NCI-H187 treated with DMSO at 0.1 percent for 48 hours (cell line): ENCODE results near the gene SLC2A3.
"Not testable (repeated sequence)": the region's sequence is repeated elsewhere in the genome, so short reads cannot be mapped to it uniquely, and the experiment has no call there.

ENCODE experiments used
- DNase-seq: peaks from one replicate; lab custom pipeline; 2025; lab: John Stamatoyannopoulos, UW

Gene SLC2A3

GRCh38 chr12:7950230-7950943, 14.4 kb upstream of the SLC2A3 start:
- not testable (repeated sequence) for DNase-seq

- no peak for DNase-seq
Observed at GRCh38 chr12:7948589-7949260, 12.7 kb upstream of the SLC2A3 start.

- DNase-seq = no peak
Observed at GRCh38 chr12:7947011-7947410, 11.0 kb upstream of the SLC2A3 start.

- not testable (repeated sequence) for DNase-seq
Observed at GRCh38 chr12:7944760-7945159, 8.8 kb upstream of the SLC2A3 start.

DNA sequence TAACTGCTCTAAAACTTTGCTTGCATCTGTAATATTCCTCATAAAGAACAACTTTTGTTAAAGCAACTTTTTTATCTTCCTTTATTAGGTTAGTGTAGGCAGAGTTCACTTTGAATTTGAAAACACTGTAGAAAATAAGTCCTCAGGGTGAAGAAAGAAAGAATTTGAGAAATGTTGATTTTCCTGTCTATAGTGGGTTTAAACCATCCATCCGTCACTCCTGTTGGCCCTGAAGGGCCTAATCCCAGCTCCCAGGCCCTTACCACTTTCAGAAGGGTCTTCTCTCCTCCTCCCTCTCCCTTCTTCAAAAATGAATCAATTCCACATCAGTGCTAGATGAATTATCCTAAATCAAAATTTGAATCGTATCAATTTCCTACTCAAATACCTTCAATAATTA, 4.9 kb upstream of the SLC2A3 start:
- no peak for DNase-seq

- DNase-seq = no peak
Observed at GRCh38 chr12:7937833-7938506, 2.0 kb upstream of the SLC2A3 start.

DNA sequence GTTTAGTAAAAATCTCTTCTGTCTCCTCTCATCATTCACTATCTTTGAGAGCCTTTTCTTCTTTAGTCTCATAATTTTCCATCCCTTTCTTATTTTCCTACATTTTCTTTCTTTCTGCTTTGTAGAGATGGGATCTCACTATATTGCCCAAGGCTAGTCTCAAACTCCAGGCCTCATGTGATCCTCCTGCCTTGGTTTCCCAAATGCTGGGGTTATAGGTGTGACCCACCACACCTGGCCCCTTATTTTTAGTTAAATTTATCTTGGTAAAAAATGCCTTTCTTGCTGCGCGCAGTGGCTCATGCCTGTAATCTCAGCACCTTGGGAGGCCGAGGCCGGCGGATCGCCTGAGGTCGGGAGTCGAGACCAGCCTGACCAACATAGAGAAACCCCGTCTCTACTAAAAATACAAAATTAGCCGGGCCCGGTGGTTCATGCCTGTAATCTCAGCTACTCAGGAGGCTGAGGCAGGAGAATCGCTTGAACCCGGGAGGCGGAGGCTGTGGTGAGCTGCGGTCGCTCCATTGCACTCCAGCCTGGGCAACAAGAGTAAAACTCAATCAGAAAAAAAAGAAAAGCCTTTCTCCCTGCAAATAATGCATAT, 996 bp downstream of the SLC2A3 start:
- no peak for DNase-seq

DNA sequence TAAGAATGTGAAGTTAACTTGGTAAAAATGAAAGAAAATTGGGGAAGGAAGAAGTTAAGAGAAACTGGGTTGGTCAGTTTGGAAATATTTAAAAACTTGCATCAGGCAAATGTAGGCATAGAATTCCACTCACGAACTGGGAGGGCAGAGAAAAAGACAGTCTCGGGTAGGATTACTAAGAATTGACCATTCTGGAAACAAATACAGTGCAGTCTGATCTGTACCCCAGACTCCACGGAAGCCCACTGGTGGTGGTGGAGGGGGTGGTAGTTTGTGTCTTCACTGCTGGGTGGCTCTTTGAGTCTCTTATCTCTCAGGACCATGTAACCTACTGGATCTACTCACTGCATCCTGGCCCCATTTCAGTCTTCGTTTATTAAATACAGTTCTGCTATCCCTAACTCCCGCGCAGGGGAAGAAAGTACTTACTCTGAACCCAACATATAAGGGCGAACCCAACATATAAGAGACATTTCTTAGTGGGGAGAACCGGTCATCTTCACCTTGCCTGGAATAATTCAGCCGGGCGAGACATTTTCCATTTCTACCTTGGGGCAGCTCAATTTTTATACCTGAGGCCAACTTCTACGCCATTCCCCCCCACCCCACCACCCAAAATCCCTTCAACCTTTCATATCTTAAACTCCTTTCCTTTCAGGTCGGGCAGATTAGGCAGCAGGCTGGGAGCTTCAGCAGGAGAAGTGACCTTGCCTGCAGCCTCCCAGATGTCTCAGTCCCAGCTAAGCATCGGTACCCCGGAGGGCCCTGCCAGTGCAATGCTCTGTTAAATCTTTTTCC, 1.7 kb downstream of the SLC2A3 start:
- DNase-seq = no peak

- no peak for DNase-seq
Observed at GRCh38 chr12:7933255-7933726, 2.7 kb downstream of the SLC2A3 start.

DNA sequence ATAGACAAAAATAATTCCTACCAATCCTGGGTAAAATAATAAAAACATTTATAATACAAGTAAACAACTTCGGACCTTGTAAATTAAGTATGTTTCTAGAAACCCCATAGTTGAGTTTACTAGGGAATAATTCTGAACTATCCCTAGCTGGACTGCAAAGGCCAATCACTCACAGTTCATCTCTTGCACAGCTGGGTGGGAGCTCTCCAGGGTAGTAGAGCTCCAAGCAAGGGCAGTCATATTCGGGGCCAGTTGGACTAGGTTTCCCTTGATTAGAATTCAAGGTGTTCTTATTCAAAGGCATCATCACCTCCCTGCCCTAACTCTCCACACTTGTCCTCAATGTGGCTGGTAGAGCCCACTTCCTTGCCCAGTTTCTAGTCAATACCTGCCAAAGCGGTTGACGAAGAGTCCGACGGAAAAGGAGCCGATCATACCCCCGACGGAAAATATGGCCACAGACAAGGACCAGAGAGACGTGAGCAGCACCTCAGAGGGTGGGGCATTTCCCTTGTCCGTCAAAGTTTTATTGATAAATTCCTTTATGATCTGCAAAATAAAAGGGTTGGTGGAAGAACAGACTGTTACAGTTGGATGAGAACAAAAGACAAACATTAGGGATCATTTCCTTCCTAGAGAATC, 3.3 kb downstream of the SLC2A3 start:
- not testable (repeated sequence) for DNase-seq

DNA sequence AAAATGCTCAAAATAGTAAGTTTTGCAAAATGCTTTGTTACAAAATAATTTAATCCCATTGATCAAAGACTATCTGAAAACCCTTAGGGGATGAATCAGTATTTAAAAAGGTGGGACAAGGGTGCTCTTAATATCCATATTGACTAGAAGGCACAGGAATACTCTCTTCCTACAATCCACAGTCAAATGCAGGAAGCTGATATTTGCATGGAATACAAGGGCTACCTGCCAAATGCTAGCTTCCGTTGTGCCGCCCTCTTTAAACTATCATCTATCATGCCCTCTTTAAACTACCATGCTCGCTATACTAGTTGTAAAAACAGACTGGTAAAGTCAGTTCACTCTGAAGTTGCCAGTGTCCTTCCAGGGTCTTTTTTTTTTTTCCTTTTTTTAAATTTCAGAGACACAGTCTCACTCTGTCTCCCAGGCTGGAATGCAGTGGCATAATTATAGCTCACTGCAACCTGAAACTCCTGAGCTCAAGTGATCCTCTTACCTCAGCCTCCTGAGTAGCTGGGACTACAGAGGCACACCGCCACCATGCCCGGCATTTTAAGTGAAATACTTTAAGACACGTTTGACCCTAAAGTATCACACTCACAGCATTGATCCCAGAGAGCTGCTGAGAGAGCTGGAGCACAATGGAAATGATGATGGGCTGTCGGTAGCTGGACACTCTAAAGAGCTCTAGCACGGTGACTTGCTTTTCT, 6.7 kb downstream of the SLC2A3 start:
- DNase-seq = no peak

GRCh38 chr12:7927470-7927869, 8.5 kb downstream of the SLC2A3 start:
- DNase-seq = no peak

GRCh38 chr12:7926068-7926666, 9.8 kb downstream of the SLC2A3 start:
- DNase-seq = not testable (repeated sequence)

DNA sequence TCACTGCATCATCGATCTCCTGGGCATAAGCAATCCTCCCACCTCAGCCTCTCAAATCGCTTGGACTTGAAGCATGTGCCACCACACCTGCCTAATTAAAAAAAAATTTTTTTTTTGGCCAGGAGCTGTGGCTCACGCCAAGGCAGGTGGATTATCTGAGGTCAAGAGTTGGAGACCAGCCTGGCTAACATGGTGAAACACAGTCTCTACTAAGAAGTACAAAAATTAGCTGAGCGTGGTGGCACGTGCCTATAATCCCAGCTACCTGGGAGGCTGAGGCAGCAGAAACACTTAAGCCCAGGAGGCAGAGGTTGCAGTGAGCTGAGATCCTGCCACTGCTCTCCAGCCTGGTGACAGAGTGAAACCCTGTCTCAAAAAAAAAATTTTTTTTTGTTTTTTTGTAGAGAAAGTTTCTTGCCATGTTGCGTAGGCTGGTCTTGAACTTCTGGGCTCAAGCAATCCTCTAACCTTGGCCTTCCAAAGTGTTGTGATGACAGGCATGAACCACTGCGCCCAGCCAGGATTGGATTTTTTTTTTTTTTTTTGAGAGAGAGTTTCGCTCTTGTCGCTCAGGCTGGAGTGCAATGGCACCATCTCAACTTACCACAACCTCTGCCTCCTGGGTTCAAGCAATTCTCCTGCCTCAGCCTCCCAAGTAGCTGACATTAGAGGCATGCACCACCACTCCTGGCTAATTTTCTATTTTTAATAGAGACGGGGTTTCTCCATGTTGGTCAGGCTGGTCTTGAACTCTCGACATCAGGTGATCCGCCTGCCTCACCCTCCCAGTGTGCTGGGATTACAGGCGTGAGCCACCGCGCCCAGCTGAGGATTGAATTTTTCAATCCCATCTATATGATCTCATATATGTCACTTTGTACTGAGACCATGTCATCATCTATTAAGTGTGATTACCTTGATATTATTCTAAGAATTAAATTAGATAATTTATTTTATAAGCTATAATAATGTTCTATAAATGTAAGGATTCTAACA, 12.4 kb downstream of the SLC2A3 start:
- no peak for DNase-seq

DNA sequence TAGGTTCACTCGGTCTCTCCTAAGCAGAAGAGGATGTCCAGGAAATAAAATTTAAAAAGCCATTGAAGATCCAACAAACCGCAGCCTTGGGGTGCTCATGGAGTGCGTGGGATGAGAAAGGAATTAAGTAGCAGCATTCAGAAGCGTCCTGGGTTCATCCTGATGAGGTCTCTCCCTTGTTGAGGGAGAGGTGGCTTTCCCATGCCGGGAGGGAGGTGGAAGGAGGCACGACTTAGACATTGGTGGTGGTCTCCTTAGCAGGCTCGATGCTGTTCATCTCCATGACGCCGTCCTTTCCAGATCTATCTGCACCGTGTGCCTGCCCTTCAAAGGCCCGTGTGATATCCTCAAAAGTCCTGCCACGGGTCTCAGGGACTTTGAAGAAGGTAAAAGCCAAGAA, 14.8 kb downstream of the SLC2A3 start:
- not testable (repeated sequence) for DNase-seq

DNA sequence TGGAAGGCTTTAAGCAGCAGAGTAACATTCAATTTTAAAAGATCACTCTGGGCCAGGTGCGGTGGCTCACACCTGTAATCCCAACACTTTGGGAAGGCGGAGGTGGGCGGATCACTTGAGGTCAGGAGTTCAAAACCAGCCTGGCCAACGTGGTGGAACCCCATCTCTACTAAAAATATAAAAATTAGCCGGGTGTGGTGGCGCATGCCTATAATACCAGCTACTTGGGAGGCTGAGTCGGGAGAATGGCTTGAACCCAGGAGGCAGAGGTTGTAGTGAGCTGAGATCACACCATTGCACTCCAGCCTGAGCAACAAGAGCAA, 17.8 kb downstream of the SLC2A3 start:
- not testable (repeated sequence) for DNase-seq

DNA sequence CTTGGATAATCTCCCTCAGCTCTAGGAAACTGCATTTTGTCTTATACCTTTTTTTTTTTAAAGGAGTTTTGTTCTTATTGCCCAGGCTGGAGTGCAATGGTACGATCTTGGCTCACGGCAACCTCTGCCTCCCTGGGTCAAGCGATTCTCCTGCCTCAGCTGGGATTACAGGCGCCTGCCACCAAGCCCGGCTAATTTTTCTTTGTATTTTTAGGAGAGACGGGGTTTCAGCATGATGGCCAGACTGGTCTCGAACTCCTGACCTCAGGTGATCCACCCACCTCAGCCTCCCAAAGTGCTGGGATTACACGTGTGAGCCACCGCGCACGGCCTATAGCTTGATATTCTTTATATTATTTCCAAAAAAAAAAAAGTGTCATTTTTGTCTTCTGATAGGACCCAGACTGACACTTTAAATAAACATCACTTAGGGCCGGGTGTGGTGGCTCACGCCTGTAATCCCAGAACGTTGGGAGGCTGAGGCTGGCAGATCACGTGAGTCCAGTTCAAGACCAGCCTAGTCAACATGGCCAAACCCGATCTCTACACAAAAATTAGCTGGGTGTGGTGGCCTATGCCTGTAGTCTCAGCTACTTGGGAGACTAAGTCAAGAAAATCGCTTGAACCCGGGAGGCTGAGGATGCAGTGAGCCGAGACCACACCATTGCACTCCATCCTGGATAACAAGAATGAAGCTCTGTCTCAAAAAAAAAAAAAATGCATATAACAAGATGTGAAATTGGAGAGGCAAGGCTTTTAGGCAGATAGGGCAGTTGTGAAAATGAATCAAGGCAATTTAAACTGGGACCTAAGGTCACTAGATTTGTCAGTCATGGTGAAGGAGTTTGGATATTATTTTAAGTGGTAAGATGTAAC, 18.4 kb downstream of the SLC2A3 start:
- no peak for DNase-seq

GRCh38 chr12:7916936-7917335, 19.1 kb downstream of the SLC2A3 start:
- no peak for DNase-seq
